Ovary (tissue), 3 donors: ENCODE measurements around the gene MYO6.

Experiments used
- CTCF ChIP-seq, 3 donors: fragments of 450-650 bp in 2 of 3; fragments of 200-600 bp in 1 of 3; IDR thresholded peaks; one replicate each; pipeline versions ENCODE4 v1.5.1 to v1.8.0; 2016 to 2022; ENCODE audit warnings: antibody characterized with exemption in 3 of 3, mild to moderate bottlenecking in 1 of 3
- EP300 ChIP-seq: sonication (generic); formaldehyde crosslinking; IDR thresholded peaks from one replicate; pipeline ENCODE4 v1.6.1; 2017; ENCODE audit warnings: antibody characterized with exemption
- POLR2A ChIP-seq: fragments of 450-650 bp; IDR thresholded peaks from one replicate; pipeline ENCODE4 v1.6.1; 2017; ENCODE audit warnings: antibody characterized with exemption, mild to moderate bottlenecking, moderate library complexity
- donor health status: DM: no; HTN: no; CAD: no.

GRCh38 chr6:75880305-75880704, 131.3 kb downstream of the MYO6 start:
- TF ChIP-seq CTCF (IDR thresholded peaks at IDR 0.05) (no peak), POLR2A (no peak), EP300 (no peak)
